Measurements from ENCODE around the gene SLC35E1. TPM values are rescaled to one million over a fixed set of nuclear protein-coding genes. Genes with fewer than 3 reads are reported as not detected.

The SLC35E1 gene
- total and polyA plus RNA-seq, 2 experiments from 2014 or later, result 35.7 to 43.2 TPM

GRCh38 chr19:16596399-16596798, 24.2 kb upstream of the SLC35E1 start:
- in situ Hi-C loops (cut with MboI), result no loop called here
- DNase-seq, result no peak
- Histone ChIP-seq H3K4me2 (ENCODE audit: unreplicated experiment) (no peak overlapping the region), H3K9me2 (ENCODE audit: insufficient read depth) (no peaks in the 10 kb centered on the region), H3K27me3 (replicated peaks; ENCODE audit: insufficient read depth) (no peaks in the 10 kb centered on the region), H4K20me1 (ENCODE audit: insufficient read depth) (peaks cover 11% of the 10 kb centered on the region), H3K36me3 (ENCODE audit: low read depth) (no peaks in the 10 kb centered on the region), H3K4me1 (ENCODE audit: insufficient read depth) (no peaks in the 10 kb centered on the region), H3K4me3 (no peak overlapping the region), H3K79me2 (ENCODE audit: insufficient read depth) (peaks cover 100% of the 10 kb centered on the region), H2AFZ (no peak overlapping the region), H3F3A (ENCODE audit: insufficient read depth) (no peaks in the 10 kb centered on the region), H3K9me3 (ENCODE audit: low read depth) (no peaks in the 10 kb centered on the region), H3K9ac (no peak overlapping the region), H3K27ac (no peak overlapping the region)
- WGBS, 2 experiments (ENCODE audit: low coverage in 1 of 2, low lambda C conversion rate in 2 of 2, missing lambda C conversion rate in 2 of 2), result 94 to 98% methylated on average over 9 of the region's 9 CpGs
- TF ChIP-seq EZH2 (IDR thresholded peaks at IDR 0.05; ENCODE audit: insufficient read depth, poor library complexity, severe bottlenecking) (no peak), EZH2phosphoT487 (IDR thresholded peaks at IDR 0.05; ENCODE audit: insufficient read depth, low read depth) (no peak)

GRCh38 chr19:16595097-16595496, 22.9 kb upstream of the SLC35E1 start:
- Histone ChIP-seq H3K9ac (no peak overlapping the region), H2AFZ (no peak overlapping the region), H4K20me1 (ENCODE audit: insufficient read depth) (peaks cover 17% of the 10 kb centered on the region), H3K79me2 (ENCODE audit: insufficient read depth) (peaks cover 100% of the 10 kb centered on the region), H3K27me3 (replicated peaks; ENCODE audit: insufficient read depth) (no peaks in the 10 kb centered on the region), H3K4me2 (ENCODE audit: unreplicated experiment) (no peak overlapping the region), H3K36me3 (ENCODE audit: low read depth) (no peaks in the 10 kb centered on the region), H3K27ac (no peak overlapping the region), H3K9me3 (ENCODE audit: low read depth) (no peaks in the 10 kb centered on the region), H3F3A (ENCODE audit: insufficient read depth) (no peaks in the 10 kb centered on the region), H3K9me2 (ENCODE audit: insufficient read depth) (no peaks in the 10 kb centered on the region), H3K4me1 (ENCODE audit: insufficient read depth) (no peaks in the 10 kb centered on the region), H3K4me3 (no peak overlapping the region)
- TF ChIP-seq EZH2 (IDR thresholded peaks at IDR 0.05; ENCODE audit: insufficient read depth, poor library complexity, severe bottlenecking), result no peak
- TF ChIP-seq EZH2phosphoT487 (IDR thresholded peaks at IDR 0.05; ENCODE audit: insufficient read depth, low read depth), result no peak
- in situ Hi-C loops (cut with MboI), result no loop called here
- no peak for DNase-seq
- 95 to 97% methylated on average over 8 of the region's 8 CpGs for WGBS, 2 experiments (ENCODE audit: low coverage in 1 of 2, low lambda C conversion rate in 2 of 2, missing lambda C conversion rate in 2 of 2)

- no peaks in the 10 kb centered on the region for H3K27me3 ChIP-seq (replicated peaks; ENCODE audit: insufficient read depth)
- 74 to 82% methylated on average over 5 of the region's 5 CpGs for WGBS, 2 experiments (ENCODE audit: low coverage in 1 of 2, low lambda C conversion rate in 2 of 2, missing lambda C conversion rate in 2 of 2)
- H3K9me2 ChIP-seq (ENCODE audit: insufficient read depth), result no peaks in the 10 kb centered on the region
- no peak for TF ChIP-seq EZH2 (IDR thresholded peaks at IDR 0.05; ENCODE audit: insufficient read depth, poor library complexity, severe bottlenecking)
- TF ChIP-seq EZH2phosphoT487 (IDR thresholded peaks at IDR 0.05; ENCODE audit: insufficient read depth, low read depth), result no peak
- no peak overlapping the region for H3K4me2 ChIP-seq (ENCODE audit: unreplicated experiment)
- H4K20me1 ChIP-seq (ENCODE audit: insufficient read depth), result peaks cover 21% of the 10 kb centered on the region
- DNase-seq, result no peak
- no peaks in the 10 kb centered on the region for H3F3A ChIP-seq (ENCODE audit: insufficient read depth)
- H3K9me3 ChIP-seq (ENCODE audit: low read depth), result no peaks in the 10 kb centered on the region
- H3K36me3 ChIP-seq (ENCODE audit: low read depth), result no peaks in the 10 kb centered on the region
- no peaks in the 10 kb centered on the region for H3K4me1 ChIP-seq (ENCODE audit: insufficient read depth)
- in situ Hi-C loops (cut with MboI), result no loop called here
- no peak overlapping the region for H3K27ac ChIP-seq
- H3K4me3 ChIP-seq, result no peak overlapping the region
- no peak overlapping the region for H3K9ac ChIP-seq
- H3K79me2 ChIP-seq (ENCODE audit: insufficient read depth), result peaks cover 100% of the 10 kb centered on the region
- no peak overlapping the region for H2AFZ ChIP-seq
Measured at GRCh38 chr19:16594681-16595091, 22.5 kb upstream of the SLC35E1 start.

- H3F3A ChIP-seq (ENCODE audit: insufficient read depth), result no peaks in the 10 kb centered on the region
- no peak overlapping the region for H3K9ac ChIP-seq
- peaks cover 100% of the 10 kb centered on the region for H3K79me2 ChIP-seq (ENCODE audit: insufficient read depth)
- no peaks in the 10 kb centered on the region for H3K27me3 ChIP-seq (replicated peaks; ENCODE audit: insufficient read depth)
- H3K9me3 ChIP-seq (ENCODE audit: low read depth), result no peaks in the 10 kb centered on the region
- no peak overlapping the region for H3K4me3 ChIP-seq
- peaks cover 27% of the 10 kb centered on the region for H4K20me1 ChIP-seq (ENCODE audit: insufficient read depth)
- H2AFZ ChIP-seq, result no peak overlapping the region
- WGBS, 2 experiments (ENCODE audit: low coverage in 1 of 2, low lambda C conversion rate in 2 of 2, missing lambda C conversion rate in 2 of 2), result 94% methylated on average over 10 of the region's 10 CpGs
- H3K9me2 ChIP-seq (ENCODE audit: insufficient read depth), result no peaks in the 10 kb centered on the region
- no peaks in the 10 kb centered on the region for H3K4me1 ChIP-seq (ENCODE audit: insufficient read depth)
- H3K4me2 ChIP-seq (ENCODE audit: unreplicated experiment), result no peak overlapping the region
- TF ChIP-seq EZH2 (IDR thresholded peaks at IDR 0.05; ENCODE audit: insufficient read depth, poor library complexity, severe bottlenecking) (no peak), EZH2phosphoT487 (IDR thresholded peaks at IDR 0.05; ENCODE audit: insufficient read depth, low read depth) (no peak)
- no peak for DNase-seq
- H3K36me3 ChIP-seq (ENCODE audit: low read depth), result no peaks in the 10 kb centered on the region
- in situ Hi-C loops (cut with MboI), result no loop called here
- H3K27ac ChIP-seq, result no peak overlapping the region
Measured at GRCh38 chr19:16594131-16594586, 21.9 kb upstream of the SLC35E1 start.

- no peak for TF ChIP-seq EZH2 (IDR thresholded peaks at IDR 0.05; ENCODE audit: insufficient read depth, poor library complexity, severe bottlenecking)
- no peak for TF ChIP-seq EZH2phosphoT487 (IDR thresholded peaks at IDR 0.05; ENCODE audit: insufficient read depth, low read depth)
- peaks cover 100% of the 10 kb centered on the region for H3K79me2 ChIP-seq (ENCODE audit: insufficient read depth)
- in situ Hi-C loops (cut with MboI), result no loop called here
Measured at GRCh38 chr19:16593181-16593580, 21.0 kb upstream of the SLC35E1 start.

More at GRCh38 chr19:16593181-16593580, 21.0 kb upstream of the SLC35E1 start:
- no peak for DNase-seq
- Histone ChIP-seq H3K4me2 (ENCODE audit: unreplicated experiment) (no peak overlapping the region), H3F3A (ENCODE audit: insufficient read depth) (no peaks in the 10 kb centered on the region), H3K27ac (no peak overlapping the region), H2AFZ (no peak overlapping the region), H3K4me3 (no peak overlapping the region), H3K27me3 (replicated peaks; ENCODE audit: insufficient read depth) (no peaks in the 10 kb centered on the region), H3K9ac (no peak overlapping the region), H3K9me2 (ENCODE audit: insufficient read depth) (no peaks in the 10 kb centered on the region), H3K36me3 (ENCODE audit: low read depth) (no peaks in the 10 kb centered on the region), H3K4me1 (ENCODE audit: insufficient read depth) (no peaks in the 10 kb centered on the region), H4K20me1 (ENCODE audit: insufficient read depth) (peaks cover 36% of the 10 kb centered on the region), H3K9me3 (ENCODE audit: low read depth) (no peaks in the 10 kb centered on the region)
- WGBS, 2 experiments (ENCODE audit: low coverage in 1 of 2, low lambda C conversion rate in 2 of 2, missing lambda C conversion rate in 2 of 2), result 75 to 87% methylated on average over 4 of the region's 4 CpGs
